ENCODE data around the gene CCNY. TPM values are rescaled to one million over a fixed set of nuclear protein-coding genes. Genes with fewer than 3 reads are reported as not detected.

Gene CCNY
- total and polyA plus RNA-seq, 2 of the 4 experiments (the other 2 are of a cell fraction), result 38.0 to 131 TPM

- TF ChIP-seq, protein P1, sequence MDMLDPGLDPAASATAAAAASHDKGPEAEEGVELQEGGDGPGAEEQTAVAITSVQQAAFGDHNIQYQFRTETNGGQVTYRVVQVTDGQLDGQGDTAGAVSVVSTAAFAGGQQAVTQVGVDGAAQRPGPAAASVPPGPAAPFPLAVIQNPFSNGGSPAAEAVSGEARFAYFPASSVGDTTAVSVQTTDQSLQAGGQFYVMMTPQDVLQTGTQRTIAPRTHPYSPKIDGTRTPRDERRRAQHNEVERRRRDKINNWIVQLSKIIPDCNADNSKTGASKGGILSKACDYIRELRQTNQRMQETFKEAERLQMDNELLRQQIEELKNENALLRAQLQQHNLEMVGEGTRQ (IDR thresholded peaks at IDR 0.05; ENCODE audit: low read depth, low read length), result no peak
- TF ChIP-seq NFE2L2 (IDR thresholded peaks at IDR 0.05; ENCODE audit: low read depth, low read length), result no peak
- no peak for TF ChIP-seq MAFK (IDR thresholded peaks at IDR 0.05; ENCODE audit: low read depth, low read length)
- no peak for TF ChIP-seq CHD1 (IDR thresholded peaks at IDR 0.05; ENCODE audit: low read depth, low read length)
- no peak for TF ChIP-seq MAZ (IDR thresholded peaks at IDR 0.05; ENCODE audit: borderline replicate concordance, low read depth, low read length)
- no peak for TF ChIP-seq CEBPB (IDR thresholded peaks at IDR 0.05; ENCODE audit: low read depth, low read length)
These were observed 275.4 kb downstream of the CCNY start (continued) for GRCh38 chr10:35611750-35612149.
